ENCODE results near the gene HOXA5.

Gene HOXA5

DNA sequence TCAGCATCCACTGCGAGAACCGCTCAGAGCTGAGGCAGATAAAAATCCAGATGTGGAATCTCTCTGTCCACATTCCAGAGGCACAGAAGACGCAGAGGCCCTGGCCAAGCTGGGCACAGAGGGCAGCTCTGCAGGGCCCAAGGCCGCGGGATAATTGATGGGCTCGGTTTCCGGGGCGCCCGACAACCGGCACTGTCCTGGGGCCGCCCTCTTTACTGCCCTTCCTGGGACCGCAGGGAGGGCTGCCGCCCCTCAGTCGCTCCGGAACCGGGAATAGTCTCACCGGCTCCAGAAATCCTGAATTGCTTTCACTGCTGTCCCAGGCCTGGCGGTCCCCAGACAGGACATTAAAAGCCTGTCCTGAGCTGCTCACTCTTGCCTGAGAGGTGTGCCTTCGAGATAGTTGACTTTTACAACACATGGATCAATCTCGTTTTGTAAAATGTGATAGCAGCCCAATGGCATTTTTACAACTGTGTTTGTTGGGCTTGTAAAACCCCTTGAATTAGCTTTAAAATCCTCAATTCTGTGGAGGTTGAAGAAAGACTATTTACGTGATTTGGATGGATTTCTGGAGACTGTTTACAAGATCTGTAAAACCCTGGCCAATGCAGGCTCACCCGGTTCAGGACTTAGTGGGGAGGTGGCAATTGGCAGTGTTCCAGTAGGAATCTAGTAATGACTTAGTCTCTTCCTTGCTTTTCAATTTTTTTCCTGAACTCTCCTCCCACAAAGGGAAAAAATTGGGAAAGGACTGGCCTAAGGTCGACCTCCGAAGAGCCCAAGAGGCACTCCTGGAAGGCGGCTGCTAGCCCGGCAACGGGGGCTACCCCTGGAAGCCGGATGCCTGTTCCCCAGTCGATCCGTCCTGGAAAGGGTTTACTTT, 5.5 kb upstream of the HOXA5 start:
- peaks cover 7% of the 10 kb centered on the region; the same call in 1 of the 2 replicates for H3K4me1 ChIP-seq (ENCODE audit: low read length)
- TF ChIP-seq, protein P1, sequence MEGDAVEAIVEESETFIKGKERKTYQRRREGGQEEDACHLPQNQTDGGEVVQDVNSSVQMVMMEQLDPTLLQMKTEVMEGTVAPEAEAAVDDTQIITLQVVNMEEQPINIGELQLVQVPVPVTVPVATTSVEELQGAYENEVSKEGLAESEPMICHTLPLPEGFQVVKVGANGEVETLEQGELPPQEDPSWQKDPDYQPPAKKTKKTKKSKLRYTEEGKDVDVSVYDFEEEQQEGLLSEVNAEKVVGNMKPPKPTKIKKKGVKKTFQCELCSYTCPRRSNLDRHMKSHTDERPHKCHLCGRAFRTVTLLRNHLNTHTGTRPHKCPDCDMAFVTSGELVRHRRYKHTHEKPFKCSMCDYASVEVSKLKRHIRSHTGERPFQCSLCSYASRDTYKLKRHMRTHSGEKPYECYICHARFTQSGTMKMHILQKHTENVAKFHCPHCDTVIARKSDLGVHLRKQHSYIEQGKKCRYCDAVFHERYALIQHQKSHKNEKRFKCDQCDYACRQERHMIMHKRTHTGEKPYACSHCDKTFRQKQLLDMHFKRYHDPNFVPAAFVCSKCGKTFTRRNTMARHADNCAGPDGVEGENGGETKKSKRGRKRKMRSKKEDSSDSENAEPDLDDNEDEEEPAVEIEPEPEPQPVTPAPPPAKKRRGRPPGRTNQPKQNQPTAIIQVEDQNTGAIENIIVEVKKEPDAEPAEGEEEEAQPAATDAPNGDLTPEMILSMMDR (IDR thresholded peaks at IDR 0.05; ENCODE audit: low read length): no peak
- TF ChIP-seq EZH2 (optimal IDR thresholded peaks at IDR 0.05; ENCODE audit: low read depth, low read length): no peak
- no peak for TF ChIP-seq EZH2phosphoT487 (IDR thresholded peaks at IDR 0.05; ENCODE audit: low read length)
- no peak overlapping the region for H2AFZ ChIP-seq (ENCODE audit: low read length)
- no peak overlapping the region for H3K4me3 ChIP-seq (ENCODE audit: low read length)
- no peaks in the 10 kb centered on the region for H3K36me3 ChIP-seq (replicated peaks; ENCODE audit: insufficient read depth, low read length)
- no peak overlapping the region for H3K27ac ChIP-seq (ENCODE audit: low read length)
- no peak overlapping the region for H3K9ac ChIP-seq (ENCODE audit: low read length)
- no peak for DNase-seq
- H4K20me1 ChIP-seq (ENCODE audit: insufficient read depth, low read length): no peaks in the 10 kb centered on the region
- H3K9me2 ChIP-seq (replicated peaks; ENCODE audit: insufficient read depth, low read length): no peaks in the 10 kb centered on the region
- H3K79me2 ChIP-seq (ENCODE audit: low read length): no peaks in the 10 kb centered on the region
- no peak overlapping the region for H3K4me2 ChIP-seq (ENCODE audit: low read depth, low read length)
- no peaks in the 10 kb centered on the region for H3F3A ChIP-seq (ENCODE audit: insufficient read depth, low read length)
- peaks cover 65% of the 10 kb centered on the region for H3K27me3 ChIP-seq (replicated peaks; ENCODE audit: insufficient read depth, low read length)
- H3K9me3 ChIP-seq (replicated peaks; ENCODE audit: insufficient read depth, low read length): no peaks in the 10 kb centered on the region

DNA sequence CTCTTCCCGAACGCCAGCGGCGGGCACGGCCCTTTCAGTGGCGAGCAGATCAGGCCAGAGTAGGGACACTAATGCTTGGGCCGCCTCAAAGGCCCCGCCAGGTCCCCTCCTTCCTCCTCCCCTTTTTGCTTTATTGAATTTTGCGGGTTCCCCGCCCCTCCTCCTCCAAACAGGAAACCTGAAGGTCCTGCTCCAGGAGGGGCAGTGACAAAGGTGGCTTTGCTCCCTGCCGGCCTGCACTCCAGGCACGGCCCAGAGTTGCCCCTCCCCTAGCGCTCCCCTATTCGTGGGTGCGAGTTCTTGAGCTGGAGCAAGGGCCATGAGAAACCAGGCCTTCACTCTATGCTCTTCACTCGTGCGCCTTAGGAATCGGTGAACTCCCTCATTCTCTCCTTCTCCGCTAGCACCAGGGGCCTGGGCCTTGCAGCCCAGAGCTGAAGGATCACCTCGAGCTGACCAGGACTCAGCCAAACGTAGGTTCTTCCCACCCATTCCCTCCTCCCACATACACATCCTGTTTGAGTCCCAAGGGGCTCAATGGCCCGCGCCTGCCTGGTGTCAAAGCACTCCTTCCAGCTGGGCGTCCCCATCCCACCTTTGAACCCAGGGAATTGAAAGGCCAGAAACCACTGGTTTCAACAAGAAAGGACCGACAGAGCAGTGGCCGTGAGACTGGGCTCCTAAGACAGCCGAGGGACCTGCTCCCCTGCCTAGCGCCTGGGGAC, 4.7 kb upstream of the HOXA5 start:
- H3K27me3 ChIP-seq (replicated peaks; ENCODE audit: insufficient read depth, low read length): peaks cover 57% of the 10 kb centered on the region
- H3K79me2 ChIP-seq (ENCODE audit: low read length): no peaks in the 10 kb centered on the region
- H3K9me3 ChIP-seq (replicated peaks; ENCODE audit: insufficient read depth, low read length): no peaks in the 10 kb centered on the region
- H3K27ac ChIP-seq (ENCODE audit: low read length): no peak overlapping the region
- H3K36me3 ChIP-seq (replicated peaks; ENCODE audit: insufficient read depth, low read length): no peaks in the 10 kb centered on the region
- H3F3A ChIP-seq (ENCODE audit: insufficient read depth, low read length): no peaks in the 10 kb centered on the region
- TF ChIP-seq, protein P1 (IDR thresholded peaks at IDR 0.05; ENCODE audit: low read length): no peak
- TF ChIP-seq EZH2 (optimal IDR thresholded peaks at IDR 0.05; ENCODE audit: low read depth, low read length): no peak
- TF ChIP-seq EZH2phosphoT487 (IDR thresholded peaks at IDR 0.05; ENCODE audit: low read length): no peak
- no peak overlapping the region for H3K4me3 ChIP-seq (ENCODE audit: low read length)
- no peaks in the 10 kb centered on the region for H3K9me2 ChIP-seq (replicated peaks; ENCODE audit: insufficient read depth, low read length)
- no peak for DNase-seq
- H3K4me1 ChIP-seq (ENCODE audit: low read length): peaks cover 7% of the 10 kb centered on the region; the same call in 1 of the 2 replicates
- H2AFZ ChIP-seq (ENCODE audit: low read length): no peak overlapping the region
- H3K9ac ChIP-seq (ENCODE audit: low read length): no peak overlapping the region
- H3K4me2 ChIP-seq (ENCODE audit: low read depth, low read length): no peak overlapping the region
- no peaks in the 10 kb centered on the region for H4K20me1 ChIP-seq (ENCODE audit: insufficient read depth, low read length)

DNA sequence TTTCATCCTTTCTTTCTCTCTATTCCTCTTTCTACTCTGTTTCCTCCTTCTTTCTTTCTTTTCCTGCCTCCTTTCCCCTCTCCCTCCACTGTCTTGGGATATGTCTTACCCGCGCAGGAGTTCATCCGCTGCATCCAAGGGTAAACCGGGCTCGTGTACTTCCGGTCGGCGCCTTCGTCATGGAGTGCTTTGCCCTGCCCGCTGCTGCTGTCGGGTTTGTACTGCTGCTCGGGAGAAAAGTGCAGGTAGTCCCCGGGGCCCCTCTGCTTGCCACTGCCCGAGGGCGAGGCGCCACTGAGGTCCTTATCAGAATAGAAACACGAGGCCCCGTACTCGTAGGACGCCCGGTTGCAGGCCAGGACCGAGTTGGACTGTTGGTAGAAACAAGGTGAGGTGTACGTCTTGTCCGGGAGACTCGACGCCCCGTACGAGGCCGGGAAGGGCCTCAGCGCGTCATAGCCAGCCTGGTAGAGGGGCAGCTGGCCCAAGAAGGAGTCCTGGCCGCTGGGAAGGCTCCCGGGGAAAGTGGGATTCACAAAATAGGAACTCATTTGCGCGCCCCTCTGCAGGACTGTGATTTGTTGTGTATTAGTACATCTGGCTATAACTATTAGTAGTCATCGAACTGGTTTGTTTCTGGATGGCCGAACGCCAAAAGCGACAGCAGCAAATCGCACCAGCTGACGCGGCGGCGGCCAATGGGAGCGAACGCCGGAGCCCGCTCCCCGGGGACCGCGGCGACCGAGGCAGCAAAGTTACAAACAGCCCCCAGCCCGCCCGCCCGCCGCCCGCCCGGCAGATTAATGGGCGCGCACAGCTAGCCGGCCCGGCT, 3.9 kb upstream of the HOXA5 start, which contains the start of gene HOXA6:
Gene HOXA6, minus strand, starts transcription at position 576 of the 832 bp plus-strand sequence. Its CDS starts 25 bp downstream, at position 551.
- Histone ChIP-seq H3K4me1 (ENCODE audit: low read length) (peaks cover 7% of the 10 kb centered on the region; the same call in 1 of the 2 replicates), H3K36me3 (replicated peaks; ENCODE audit: insufficient read depth, low read length) (no peaks in the 10 kb centered on the region), H4K20me1 (ENCODE audit: insufficient read depth, low read length) (no peaks in the 10 kb centered on the region), H3K9ac (ENCODE audit: low read length) (no peak within 1 kb of the TSS), H3K27ac (ENCODE audit: low read length) (no peak within 1 kb of the TSS), H3K27me3 (replicated peaks; ENCODE audit: insufficient read depth, low read length) (peaks cover 49% of the 10 kb centered on the region), H3K9me3 (replicated peaks; ENCODE audit: insufficient read depth, low read length) (no peaks in the 10 kb centered on the region), H3K9me2 (replicated peaks; ENCODE audit: insufficient read depth, low read length) (no peaks in the 10 kb centered on the region), H2AFZ (ENCODE audit: low read length) (no peak within 1 kb of the TSS), H3K4me3 (ENCODE audit: low read length) (no peak within 1 kb of the TSS), H3K79me2 (ENCODE audit: low read length) (no peaks in the 10 kb centered on the region), H3F3A (ENCODE audit: insufficient read depth, low read length) (no peaks in the 10 kb centered on the region), H3K4me2 (ENCODE audit: low read depth, low read length) (no peak within 1 kb of the TSS)
- no peak for DNase-seq
- TF ChIP-seq, protein P1 (IDR thresholded peaks at IDR 0.05; ENCODE audit: low read length): no peak
- no peak for TF ChIP-seq EZH2phosphoT487 (IDR thresholded peaks at IDR 0.05; ENCODE audit: low read length)
- TF ChIP-seq EZH2 (optimal IDR thresholded peaks at IDR 0.05; ENCODE audit: low read depth, low read length): no peak

Data from MM.1S (cell line).